GM18867 (cell line): ENCODE results near the gene ESYT2.
A peak's percentile ranks its signal among the peaks of the same experiment; 100 is the strongest.
"Not testable (repeated sequence)": the region's sequence is repeated elsewhere in the genome, so short reads cannot be mapped to it uniquely, and the experiment has no call there.

Source experiments
- ATAC-seq: cut with Tn5 transposase; IDR thresholded peaks from one replicate; pipeline ENCODE4 v1.9.1; 2021; ENCODE audit warnings: mild to moderate bottlenecking, moderate library complexity; ENCODE audit not compliant: unreplicated experiment

Gene ESYT2

DNA sequence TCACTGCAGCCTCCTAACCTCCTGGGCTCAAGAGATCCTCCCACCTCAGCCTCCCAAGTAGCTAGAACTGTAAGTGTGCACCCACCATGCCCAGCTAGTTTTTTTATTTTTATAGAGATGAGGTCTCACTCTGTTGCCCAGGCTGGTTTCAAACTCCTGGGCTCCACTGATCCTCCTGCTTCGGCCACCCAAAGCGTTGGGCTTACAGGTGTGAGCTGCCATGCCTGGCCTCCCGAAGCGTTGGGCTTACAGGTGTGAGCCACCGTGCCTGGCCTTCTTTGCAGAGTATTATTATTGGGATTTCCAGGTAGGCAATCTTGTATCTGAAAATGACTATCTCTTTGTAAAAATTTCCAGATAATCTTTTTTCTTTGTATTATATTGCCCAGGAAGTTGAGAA, 101.6 kb downstream of the ESYT2 start:
- ATAC-seq = no peak

GRCh38 chr7:158726277-158726807, 103.0 kb downstream of the ESYT2 start:
- ATAC-seq = no peak

GRCh38 chr7:158725506-158725800, 103.9 kb downstream of the ESYT2 start:
- ATAC-seq = no peak

- no peak for ATAC-seq
Measured at GRCh38 chr7:158724658-158725505, 104.4 kb downstream of the ESYT2 start.

DNA sequence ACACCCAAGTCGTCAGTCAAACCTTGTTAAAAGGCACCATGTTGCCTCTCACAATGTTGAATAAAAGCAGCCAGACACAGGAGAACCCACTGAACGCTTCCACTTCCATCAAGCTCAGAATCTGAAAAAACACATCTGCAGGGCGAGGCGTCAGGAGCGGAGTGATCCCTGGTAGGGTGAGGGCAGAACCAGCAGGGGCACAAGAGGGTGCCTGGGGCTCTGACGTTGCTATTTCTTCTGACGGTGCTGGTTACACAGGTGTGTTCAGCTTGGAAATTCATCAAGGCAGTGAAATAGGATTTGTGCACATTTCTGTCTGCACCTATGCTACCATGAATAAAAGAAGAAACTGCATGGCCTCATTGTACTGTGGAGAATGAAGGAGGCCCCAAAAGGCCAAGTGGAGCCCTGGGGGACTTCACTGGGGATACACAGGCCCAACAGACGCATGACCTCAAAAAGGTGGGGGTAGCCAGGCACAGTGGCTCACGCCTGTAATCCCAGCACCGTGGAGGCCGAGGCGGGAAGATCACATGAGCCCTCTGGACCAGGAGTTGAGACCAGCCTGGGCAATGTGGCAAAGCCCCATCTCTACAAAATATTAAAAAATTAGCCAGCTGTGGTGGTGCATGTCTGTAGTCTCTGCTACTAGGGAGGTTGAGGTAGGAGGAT, 105.5 kb downstream of the ESYT2 start:
- no peak for ATAC-seq

GRCh38 chr7:158723266-158723665, 106.0 kb downstream of the ESYT2 start:
- ATAC-seq = no peak

GRCh38 chr7:158722574-158723237, 106.6 kb downstream of the ESYT2 start:
- ATAC-seq = no peak

DNA sequence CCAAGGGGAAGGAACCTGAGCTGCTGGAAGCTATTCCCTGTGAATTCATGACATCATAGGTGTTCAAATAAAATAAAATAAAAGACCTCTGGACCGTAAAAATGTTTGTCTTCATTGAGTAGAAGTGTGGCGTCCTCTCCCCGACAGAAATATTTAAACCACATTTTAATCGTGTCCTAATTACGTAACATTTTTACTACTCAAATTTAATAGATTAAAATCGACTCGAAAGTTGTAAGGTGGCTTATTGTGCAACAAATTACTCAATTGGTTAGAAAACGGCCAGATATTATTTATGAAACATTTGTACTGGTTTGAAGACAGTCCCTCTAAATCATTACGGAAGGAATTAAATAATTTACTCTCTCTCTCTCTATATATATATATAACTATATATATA, 109.2 kb downstream of the ESYT2 start:
- ATAC-seq = no peak

DNA sequence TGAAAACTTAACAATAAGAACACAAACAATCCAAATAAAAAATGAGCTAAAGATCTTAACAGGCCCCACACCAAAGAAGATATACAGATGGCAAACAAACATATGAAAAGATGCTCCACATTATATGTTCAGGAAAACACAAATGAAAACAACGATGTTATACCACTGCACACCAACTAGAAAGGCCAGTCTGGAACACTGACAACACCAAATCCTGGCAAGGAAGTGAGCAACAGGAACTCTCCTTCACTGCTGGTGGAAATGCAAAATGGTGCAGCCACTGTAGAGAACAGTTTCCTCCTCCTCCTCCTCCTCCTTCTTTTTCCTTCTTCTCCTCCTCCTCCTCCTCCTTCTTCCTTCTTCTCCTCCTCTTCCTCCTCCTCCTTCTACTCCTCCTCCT, 112.5 kb downstream of the ESYT2 start:
- ATAC-seq = no peak

- no peak for ATAC-seq
Measured at GRCh38 chr7:158710651-158711102, 118.6 kb downstream of the ESYT2 start.

GRCh38 chr7:158707610-158708009, 121.7 kb downstream of the ESYT2 start:
- ATAC-seq = no peak

- no peak for ATAC-seq
Measured at GRCh38 chr7:158706710-158707590, 122.4 kb downstream of the ESYT2 start.

- ATAC-seq = no peak
Measured at GRCh38 chr7:158706273-158706704, 123.0 kb downstream of the ESYT2 start.

DNA sequence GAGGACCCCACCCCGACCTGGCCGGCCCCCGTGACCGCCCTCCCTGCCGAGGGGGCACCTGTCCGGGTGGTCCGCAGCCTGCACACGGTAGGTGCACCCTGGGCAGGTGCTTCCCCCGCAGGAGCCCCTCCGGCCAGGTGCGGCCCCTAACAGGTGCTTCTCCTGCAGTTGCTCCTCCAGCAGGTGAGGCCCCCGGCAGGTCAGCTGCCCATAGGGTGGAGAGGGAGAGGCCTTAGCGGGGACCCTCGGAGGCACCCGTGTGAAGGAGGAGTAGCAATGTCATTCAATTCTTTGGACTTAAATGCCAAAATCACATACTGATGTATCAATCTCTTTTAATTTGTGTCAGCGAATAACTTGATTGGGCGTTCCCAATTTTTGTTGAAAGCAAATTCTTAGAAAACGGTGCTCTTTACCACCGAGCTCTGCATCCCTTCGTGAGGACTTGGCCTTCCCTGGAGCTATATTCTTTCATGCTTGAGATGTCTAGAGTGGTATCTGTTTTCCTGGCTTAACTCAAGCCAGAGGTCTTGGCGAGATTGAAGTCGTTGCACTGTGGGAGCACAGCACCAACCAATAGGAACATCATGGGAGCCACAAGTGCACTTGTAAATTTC, 124.0 kb downstream of the ESYT2 start:
- no peak for ATAC-seq

- ATAC-seq = peak; percentile 98
Measured at GRCh38 chr7:158704524-158705233, 124.6 kb downstream of the ESYT2 start, which contains the start of gene NCAPG2. TSS of gene NCAPG2 (minus strand) at chr7:158704804. CDS start at chr7:158701899, 2,905 bp downstream.

DNA sequence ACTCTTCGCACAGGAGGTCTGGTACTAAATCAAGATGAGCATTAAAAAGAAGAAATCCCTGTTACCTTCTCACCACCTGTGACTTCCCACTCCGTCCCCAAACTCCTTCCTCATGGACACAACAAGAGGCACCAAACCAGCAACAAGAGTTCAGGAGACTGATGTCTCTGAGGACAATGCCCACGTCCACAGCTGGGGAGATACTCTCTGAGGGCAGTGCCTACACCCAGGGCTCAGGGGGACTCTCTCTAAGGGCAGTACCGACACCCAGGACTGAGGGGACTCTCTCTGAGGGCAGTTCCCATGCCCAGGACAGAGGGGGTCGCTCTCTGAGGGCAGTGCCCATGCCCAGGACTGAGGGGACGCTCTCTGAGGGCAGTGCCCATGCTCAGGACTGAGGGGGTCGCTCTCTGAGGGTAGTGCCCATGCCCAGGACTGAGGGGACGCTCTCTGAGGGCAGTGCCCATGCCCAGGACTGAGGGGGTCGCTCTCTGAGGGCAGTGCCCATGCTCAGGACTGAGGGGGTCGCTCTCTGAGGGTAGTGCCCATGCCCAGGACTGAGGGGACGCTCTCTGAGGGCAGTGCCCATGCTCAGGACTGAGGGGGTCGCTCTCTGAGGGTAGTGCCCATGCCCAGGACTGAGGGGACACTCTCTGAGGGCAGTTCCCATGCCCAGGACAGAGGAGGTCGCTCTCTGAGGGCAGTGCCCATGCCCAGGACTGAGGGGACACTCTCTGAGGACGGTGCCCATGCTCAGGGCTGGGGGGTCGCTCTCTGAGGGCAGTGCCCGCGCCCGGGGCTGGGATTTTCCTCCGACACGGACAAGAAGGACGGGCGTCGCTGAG, 125.4 kb downstream of the ESYT2 start:
- not testable (repeated sequence) for ATAC-seq

- ATAC-seq = no peak
Measured at GRCh38 chr7:158702944-158703343, 126.4 kb downstream of the ESYT2 start.

GRCh38 chr7:158702196-158702595, 127.1 kb downstream of the ESYT2 start:
- no peak for ATAC-seq
